Activated T-helper 2 cell treated with anti-CD3 and anti-CD28 coated beads, Interferon-gamma antibody, Interleukin-2, Interleukin-4, amounts not matched to agents 10 μg/mL and 5 μg/mL and 100 μg/mL, durations not matched to agents 14 hours and 24 hours and 36 hours (primary cell): ENCODE results near the gene EVPLL. TPM values are rescaled to one million over a fixed set of nuclear protein-coding genes. Genes with fewer than 3 reads are reported as not detected.
"Not testable (repeated sequence)": the region's sequence is repeated elsewhere in the genome, so short reads cannot be mapped to it uniquely, and the experiment has no call there.

Experiments used
- DNase-seq: peaks from one replicate; pipeline ENCODE4 v3.0.0; 2021; ENCODE audit warnings: low spot score
- H3K27ac Mint-ChIP-seq: one replicate; pipeline ENCODE4 v1.8.0; 2021; ENCODE audit warnings: mixed read lengths
- H3K27me3 Mint-ChIP-seq: one replicate; pipeline ENCODE4 v1.8.0; 2021; ENCODE audit warnings: low read depth, mixed read lengths
- H3K36me3 Mint-ChIP-seq: one replicate; pipeline ENCODE4 v1.8.0; 2021; ENCODE audit warnings: low read depth, mixed read lengths
- H3K4me1 Mint-ChIP-seq: one replicate; pipeline ENCODE4 v1.8.0; 2021; ENCODE audit warnings: low read depth, mixed read lengths
- H3K4me3 Mint-ChIP-seq: one replicate; pipeline ENCODE4 v1.8.0; 2021; ENCODE audit warnings: low read depth, mild to moderate bottlenecking, moderate library complexity, mixed read lengths
- H3K9me3 Mint-ChIP-seq: one replicate; pipeline ENCODE4 v1.8.0; 2021; ENCODE audit warnings: mixed read lengths
- intact Hi-C: fragments of 100-400 bp; cut with micrococcal nuclease; formaldehyde crosslinking; loops from one replicate; pipeline ENCODE4 v1.15.1; 2023
- total RNA-seq: library from RNA; stranded (reverse); gene quantifications from 2 replicates; pipeline ENCODE4 v1.2.3, GENCODE V29; 2022

EVPLL gene
- total RNA-seq, 1 donor from 2014 or later = not detected

DNA sequence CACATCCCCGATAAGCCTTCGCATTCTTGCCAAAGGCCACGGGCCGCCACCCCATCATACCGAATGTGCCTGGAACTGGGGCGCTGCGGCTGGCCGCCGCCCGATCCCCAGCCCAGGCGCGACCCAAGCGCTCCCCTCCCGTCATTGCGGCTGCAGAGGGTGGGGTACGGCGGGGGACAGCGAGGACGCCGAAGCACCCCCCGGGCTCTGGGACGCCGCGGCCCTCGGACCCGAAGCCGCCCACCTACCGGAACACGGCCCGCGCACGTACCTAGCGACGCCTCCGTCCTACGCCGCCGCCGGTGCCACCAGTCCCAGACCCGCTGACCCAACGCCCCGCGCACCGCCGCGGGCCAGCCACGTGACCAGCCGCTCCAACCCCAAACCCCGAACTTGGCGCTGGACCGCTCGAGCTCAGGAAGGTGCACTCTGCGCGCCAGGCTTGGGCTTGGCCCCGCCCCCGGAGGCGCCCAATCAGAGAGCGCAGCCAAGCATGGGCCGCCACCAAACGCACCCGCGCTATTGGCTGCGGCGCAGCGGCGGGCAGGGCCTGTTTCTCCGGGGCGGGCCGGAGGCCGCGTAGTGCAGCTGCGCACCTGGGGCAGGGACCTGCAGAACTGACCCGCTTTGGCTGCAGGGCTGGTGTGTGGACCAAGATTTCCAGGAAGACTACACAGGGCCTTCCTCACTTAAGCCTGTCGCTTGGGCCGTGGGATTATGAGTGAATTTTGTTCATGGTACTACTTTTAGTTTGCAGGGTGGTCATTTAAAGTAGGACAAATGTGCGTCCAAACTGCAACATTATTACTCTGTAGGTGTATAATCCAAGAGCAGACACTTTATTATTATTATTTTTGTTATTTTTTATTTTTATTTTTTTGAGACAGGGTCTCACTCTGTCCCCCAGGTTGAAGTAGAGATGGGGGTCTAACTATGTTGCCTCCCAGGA is 14.2 kb upstream of the EVPLL start, which contains the start of gene SHMT1:
SHMT1 (minus strand) TSS at position 450 of the 949 bp plus-strand sequence. CDS start 7,569 bp downstream, outside the sequence.
- Mint-ChIP-seq H3K36me3 (peaks cover 10% of the 10 kb centered on the region), H3K4me1 (peaks cover 12% of the 10 kb centered on the region), H3K4me3 (peak within 1 kb of the TSS; percentile 91), H3K9me3 (no peaks in the 10 kb centered on the region), H3K27me3 (no peaks in the 10 kb centered on the region), H3K27ac (peak within 1 kb of the TSS; percentile 84)
- DNase-seq = peak; percentile 91
- intact Hi-C loops = no loop called here

DNA sequence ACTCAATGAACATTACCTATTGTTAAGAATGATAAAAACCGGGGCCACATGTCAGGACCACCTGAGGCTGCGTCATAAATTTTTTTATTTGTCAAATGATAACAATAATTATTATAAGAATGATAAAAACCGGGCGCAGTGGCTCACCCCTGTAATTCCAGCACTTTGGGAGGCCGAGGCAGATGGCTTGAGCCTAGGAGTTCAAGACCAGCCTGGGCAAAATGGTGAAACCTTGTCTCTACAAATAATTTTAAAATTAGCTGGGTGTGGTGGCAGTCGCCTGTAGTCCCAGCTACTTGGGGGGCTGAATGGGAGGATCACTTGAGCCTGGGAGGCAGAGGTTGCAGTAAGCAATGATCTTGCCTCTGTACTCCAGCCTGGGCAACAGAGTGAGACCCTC is 13.4 kb upstream of the EVPLL start:
- Mint-ChIP-seq H3K9me3 (no peaks in the 10 kb centered on the region), H3K27me3 (no peaks in the 10 kb centered on the region), H3K4me1 (peaks cover 12% of the 10 kb centered on the region), H3K4me3 (no peak overlapping the region), H3K27ac (no peak overlapping the region), H3K36me3 (peaks cover 9% of the 10 kb centered on the region)
- no peak for DNase-seq
- intact Hi-C loops = no loop called here

DNA sequence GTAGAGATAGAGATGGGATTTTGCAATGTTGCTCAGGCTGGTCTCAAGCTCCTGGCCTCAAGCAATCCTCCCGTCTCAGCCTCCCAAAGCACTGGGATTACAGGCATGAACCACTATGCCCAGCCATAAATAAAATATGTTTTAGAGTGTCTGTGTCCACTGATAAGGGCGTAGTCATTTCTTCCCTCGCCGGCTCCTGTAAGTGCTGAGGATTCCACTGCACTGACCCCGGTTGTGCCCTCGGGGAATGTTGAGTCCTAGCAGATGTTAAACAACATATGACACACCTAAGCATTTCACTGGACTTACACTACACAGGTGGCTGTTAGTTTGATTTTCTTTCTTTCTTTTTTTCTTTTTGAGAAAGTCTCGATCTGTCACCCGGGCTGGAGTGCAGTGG is 8.6 kb upstream of the EVPLL start:
- no peak overlapping the region for H3K27ac Mint-ChIP-seq
- H3K27me3 Mint-ChIP-seq = peaks cover 6% of the 10 kb centered on the region
- intact Hi-C loops = no loop called here
- H3K9me3 Mint-ChIP-seq = no peaks in the 10 kb centered on the region
- DNase-seq = no peak
- H3K36me3 Mint-ChIP-seq = no peaks in the 10 kb centered on the region
- peaks cover 17% of the 10 kb centered on the region for H3K4me1 Mint-ChIP-seq
- no peak overlapping the region for H3K4me3 Mint-ChIP-seq

DNA sequence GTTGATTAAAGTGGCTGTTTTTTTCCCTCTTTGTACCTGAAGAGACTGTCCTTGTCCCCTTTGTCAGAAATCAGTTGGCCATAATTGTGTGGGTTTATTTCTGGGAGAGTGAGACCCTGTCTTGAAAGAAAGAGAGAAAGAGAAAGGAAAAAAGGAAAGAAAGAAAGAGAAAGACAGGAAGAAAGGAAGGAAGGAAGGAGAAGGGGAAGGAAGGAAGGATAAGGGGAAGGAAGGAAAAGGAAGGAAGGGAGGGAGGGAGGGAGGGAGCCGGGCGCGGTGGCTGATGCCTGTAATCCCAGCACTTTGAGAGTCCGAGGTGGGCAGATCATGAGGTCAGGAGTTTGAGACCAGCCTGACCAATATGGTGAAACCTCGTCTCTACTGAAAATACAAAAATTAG is 6.8 kb upstream of the EVPLL start:
- peaks cover 17% of the 10 kb centered on the region for H3K4me1 Mint-ChIP-seq
- H3K27me3 Mint-ChIP-seq = peaks cover 6% of the 10 kb centered on the region
- no peak overlapping the region for H3K4me3 Mint-ChIP-seq
- no peaks in the 10 kb centered on the region for H3K9me3 Mint-ChIP-seq
- DNase-seq = no peak
- H3K36me3 Mint-ChIP-seq = no peaks in the 10 kb centered on the region
- H3K27ac Mint-ChIP-seq = no peak overlapping the region
- intact Hi-C loops = no loop called here

- H3K4me3 Mint-ChIP-seq = no peak overlapping the region
- no peak overlapping the region for H3K27ac Mint-ChIP-seq
- DNase-seq = no peak
- intact Hi-C loops = no loop called here
- H3K27me3 Mint-ChIP-seq = peaks cover 6% of the 10 kb centered on the region
- peaks cover 17% of the 10 kb centered on the region for H3K4me1 Mint-ChIP-seq
- H3K9me3 Mint-ChIP-seq = no peaks in the 10 kb centered on the region
- H3K36me3 Mint-ChIP-seq = no peaks in the 10 kb centered on the region
These were observed 6.1 kb upstream of the EVPLL start for GRCh38 chr17:18371455-18371854.

- peaks cover 17% of the 10 kb centered on the region for H3K4me1 Mint-ChIP-seq
- H3K27me3 Mint-ChIP-seq, DNase-seq, H3K9me3 Mint-ChIP-seq, H3K36me3 Mint-ChIP-seq, intact Hi-C loops, H3K27ac Mint-ChIP-seq, H3K4me3 Mint-ChIP-seq: not testable (repeated sequence)
These were observed 4.4 kb upstream of the EVPLL start for GRCh38 chr17:18373181-18373580.

DNA sequence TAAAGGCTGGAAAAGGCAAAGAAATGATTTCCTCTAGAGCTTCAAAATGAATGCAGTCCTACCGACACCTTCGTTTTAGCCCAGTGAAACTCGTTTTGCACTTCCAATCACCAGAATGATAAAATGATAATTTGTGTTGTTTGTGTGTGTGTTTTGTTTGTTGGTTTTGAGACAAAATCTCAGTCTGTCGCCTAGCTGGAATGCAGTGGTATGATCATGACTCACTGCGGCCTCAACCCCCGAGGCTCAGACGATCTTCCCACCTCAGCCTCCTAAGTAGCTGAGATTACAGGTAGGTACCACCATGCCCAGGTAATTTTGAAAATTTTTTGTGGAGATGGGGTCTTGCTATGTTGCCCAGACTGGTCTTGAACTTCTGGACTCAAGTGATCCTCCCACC is 3.4 kb upstream of the EVPLL start:
- H3K4me1 Mint-ChIP-seq = peaks cover 17% of the 10 kb centered on the region

DNA sequence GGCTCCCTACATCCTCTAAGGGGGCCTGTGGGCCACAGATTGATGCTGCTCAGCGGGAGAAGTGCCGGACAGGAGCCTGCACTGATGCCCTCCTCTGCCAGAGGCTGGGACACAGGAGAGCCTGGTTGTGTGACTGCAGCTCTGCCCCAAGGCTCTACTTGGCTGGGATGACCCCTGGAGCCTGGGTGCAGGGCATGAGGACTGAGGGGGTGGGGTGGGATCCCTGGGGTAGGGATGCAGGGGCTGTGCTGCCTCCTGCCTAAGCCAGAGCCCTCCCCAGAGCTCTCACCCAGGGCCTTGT is 577 bp downstream of the EVPLL start:
- H3K9me3 Mint-ChIP-seq = no peaks in the 10 kb centered on the region
- intact Hi-C loops = no loop called here
- no peaks in the 10 kb centered on the region for H3K36me3 Mint-ChIP-seq
- peaks cover 12% of the 10 kb centered on the region for H3K27me3 Mint-ChIP-seq
- H3K27ac Mint-ChIP-seq = no peak overlapping the region
- no peak overlapping the region for H3K4me3 Mint-ChIP-seq
- no peak for DNase-seq
- H3K4me1 Mint-ChIP-seq = peaks cover 1% of the 10 kb centered on the region

More for the DNA sequence above, 3.4 kb upstream of the EVPLL start:
- Mint-ChIP-seq H3K27me3 (peaks cover 6% of the 10 kb centered on the region), H3K9me3 (no peaks in the 10 kb centered on the region), H3K4me3 (no peak overlapping the region), H3K27ac (no peak overlapping the region), H3K36me3 (no peaks in the 10 kb centered on the region)
- intact Hi-C loops = no loop called here
- no peak for DNase-seq

DNA sequence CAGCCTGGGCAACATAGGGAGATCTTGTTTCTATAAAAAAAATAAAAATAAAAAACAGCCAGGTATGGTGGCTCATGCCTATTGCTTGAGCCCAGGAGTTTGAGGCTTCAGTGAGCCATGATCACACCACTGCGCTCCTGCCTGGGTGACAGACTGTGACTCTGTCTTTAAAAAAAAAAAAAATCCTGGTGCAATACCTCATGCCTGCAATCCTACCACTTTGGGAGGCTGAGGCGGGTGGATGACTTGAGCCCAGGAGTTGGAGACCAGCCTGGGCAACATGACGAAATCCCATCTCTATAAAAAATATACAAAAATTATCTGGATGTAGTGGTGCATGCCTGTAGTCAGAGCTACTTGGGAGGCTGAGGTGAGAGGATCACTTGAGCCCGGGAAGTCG is 1.0 kb downstream of the EVPLL start:
- DNase-seq, H3K36me3 Mint-ChIP-seq, H3K9me3 Mint-ChIP-seq, intact Hi-C loops, H3K4me1 Mint-ChIP-seq, H3K27ac Mint-ChIP-seq, H3K4me3 Mint-ChIP-seq: not testable (repeated sequence)
- peaks cover 12% of the 10 kb centered on the region for H3K27me3 Mint-ChIP-seq

GRCh38 chr17:18379246-18380146 is 1.9 kb downstream of the EVPLL start:
- no peaks in the 10 kb centered on the region for H3K9me3 Mint-ChIP-seq
- peaks cover 16% of the 10 kb centered on the region for H3K27me3 Mint-ChIP-seq
- no peak for DNase-seq
- H3K4me3 Mint-ChIP-seq = no peak overlapping the region
- H3K36me3 Mint-ChIP-seq = no peaks in the 10 kb centered on the region
- no peaks in the 10 kb centered on the region for H3K4me1 Mint-ChIP-seq
- intact Hi-C loops = no loop called here
- H3K27ac Mint-ChIP-seq = no peak overlapping the region

DNA sequence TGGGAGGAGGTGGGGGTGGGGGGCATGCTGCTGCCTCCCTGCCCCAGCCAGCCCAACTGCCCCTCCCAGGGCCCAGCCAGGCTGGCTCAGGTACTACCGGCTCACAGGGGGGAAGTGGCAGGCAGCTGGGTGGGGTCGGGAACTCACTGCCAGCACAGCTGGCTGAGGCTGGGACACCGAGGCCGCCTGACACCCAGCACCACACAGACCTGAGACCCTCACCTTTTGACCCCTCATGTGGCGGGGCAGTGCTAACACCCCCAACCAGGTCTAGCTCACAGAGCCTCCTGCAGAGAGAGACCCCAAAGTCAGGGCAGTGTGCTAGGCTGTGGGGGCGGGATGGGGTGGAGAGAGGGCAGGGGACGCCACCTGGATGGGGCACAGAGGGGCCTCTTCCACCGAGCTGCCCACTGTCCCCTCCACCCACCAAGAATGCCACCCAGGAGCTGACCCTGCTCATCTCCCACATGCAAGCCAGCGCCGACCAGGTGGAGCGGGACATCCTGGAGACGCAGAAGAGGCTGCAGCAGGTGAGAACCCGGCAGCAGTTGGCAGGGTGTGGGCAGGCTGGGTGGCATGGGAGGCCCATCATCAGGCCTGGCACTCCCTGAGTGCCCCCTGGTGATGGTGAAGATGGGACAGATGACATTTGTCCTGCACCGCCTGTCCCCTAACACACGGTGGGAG is 3.0 kb downstream of the EVPLL start:
- H3K4me3 Mint-ChIP-seq = no peak overlapping the region
- intact Hi-C loops = no loop called here
- peaks cover 19% of the 10 kb centered on the region for H3K27me3 Mint-ChIP-seq
- no peak for DNase-seq
- no peaks in the 10 kb centered on the region for H3K9me3 Mint-ChIP-seq
- H3K4me1 Mint-ChIP-seq = no peaks in the 10 kb centered on the region
- H3K27ac Mint-ChIP-seq = no peak overlapping the region
- no peaks in the 10 kb centered on the region for H3K36me3 Mint-ChIP-seq

DNA sequence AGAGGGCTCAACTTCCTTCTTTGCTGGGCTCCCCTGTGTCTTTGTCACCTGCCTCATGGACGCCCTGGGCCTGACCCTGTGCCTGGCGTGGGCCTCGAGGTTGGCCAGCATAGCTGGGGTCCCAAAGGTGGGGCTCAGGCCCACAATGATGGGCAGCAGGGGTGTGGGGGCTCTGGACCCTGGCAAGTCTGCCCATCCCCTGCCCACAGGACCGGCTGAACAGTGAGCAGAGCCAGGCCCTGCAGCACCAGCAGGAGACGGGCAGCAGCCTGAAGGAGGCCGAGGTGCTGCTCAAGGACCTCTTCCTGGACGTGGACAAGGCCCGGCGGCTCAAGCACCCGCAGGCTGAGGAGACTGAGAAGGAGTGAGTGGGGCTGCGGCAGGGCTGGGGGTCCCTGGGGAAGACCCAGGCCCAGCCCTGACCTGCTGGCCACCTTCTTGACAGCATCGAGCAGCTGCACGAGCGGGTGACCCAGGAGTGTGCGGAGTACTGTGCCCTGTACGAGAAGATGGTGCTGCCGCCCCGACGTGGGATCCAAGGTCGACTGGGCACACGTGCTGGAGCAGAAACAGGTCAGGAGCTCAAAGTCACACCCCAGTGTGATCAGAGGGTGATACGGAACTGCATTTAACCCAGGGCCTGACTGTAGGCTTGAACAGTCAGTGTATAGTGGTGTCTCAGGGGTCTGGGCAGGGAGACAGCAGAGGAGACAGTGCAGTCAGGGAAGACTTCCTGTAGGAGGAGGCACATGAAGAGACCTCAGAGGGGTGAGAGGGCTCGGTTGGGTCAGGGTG is 3.8 kb downstream of the EVPLL start:
- intact Hi-C loops = no loop called here

More for the DNA sequence above, 3.8 kb downstream of the EVPLL start:
- Mint-ChIP-seq H3K27me3 (peaks cover 21% of the 10 kb centered on the region), H3K4me1 (no peaks in the 10 kb centered on the region), H3K27ac (no peak overlapping the region), H3K4me3 (no peak overlapping the region), H3K36me3 (no peaks in the 10 kb centered on the region), H3K9me3 (no peaks in the 10 kb centered on the region)
- no peak for DNase-seq
